SK-N-SH (cell line): ENCODE results near the gene GPR27. TPM values are rescaled to one million over a fixed set of nuclear protein-coding genes. Genes with fewer than 3 reads are reported as not detected.

Source experiments
- CTCF ChIA-PET: fragments of 300-600, 350-600 bp; formaldehyde crosslinking; extraction: SDS; loops from one replicate; lab custom pipeline; 2021; lab: Yijun Ruan, JAX
- POLR2A ChIA-PET: fragments of 350-600 bp; sonication (Branson Sonifier 250); formaldehyde crosslinking; extraction: SDS; loops from one replicate; lab custom pipeline; 2020; ENCODE audit warnings: antibody characterized with exemption, inconsistent platforms; lab: Yijun Ruan, JAX
- DNase-seq: peaks from one replicate; pipeline ENCODE4 v3.0.0; 2012
- H2AFZ ChIP-seq: fragments of 200-600 bp; sonication (generic); 2 replicates; pipeline ENCODE4 v1.8.1; 2016; ENCODE audit warnings: antibody characterized with exemption, mild to moderate bottlenecking, low read depth
- H3F3A ChIP-seq: fragments of 200-600 bp; sonication (generic); replicated peaks from 2 replicates; pipeline ENCODE3; 2016; ENCODE audit warnings: antibody characterized with exemption, mild to moderate bottlenecking; ENCODE audit not compliant: insufficient read depth
- H3K27ac ChIP-seq, 2 experiments: fragments of 200-500 bp in 1 of 2; fragments of 200-600 bp in 1 of 2; sonication (Bioruptor generic) in 1 of 2; sonication (generic), shearing (Covaris generic) in 1 of 2; 2 replicates each; pipeline versions ENCODE4 v1.5.1 to v1.6.1; 2014 to 2016; ENCODE audit warnings: low read depth in 2 of 2, inconsistent platforms in 1 of 2, low read length in 1 of 2, mild to moderate bottlenecking in 1 of 2, mixed read lengths in 1 of 2
- H3K27me3 ChIP-seq: fragments of 200-600 bp; sonication (generic), shearing (Covaris generic); 2 replicates; pipeline ENCODE4 v1.6.1; 2016; ENCODE audit warnings: mixed run types; ENCODE audit not compliant: insufficient read depth
- H3K36me3 ChIP-seq, 2 experiments: fragments of 200-500 bp in 1 of 2; fragments of 200-600 bp in 1 of 2; sonication (Bioruptor generic) in 1 of 2; sonication (generic) in 1 of 2; replicated peaks in 1 of 2; 2 replicates each; pipeline versions ENCODE3 to v1.5.1; 2014 to 2016; ENCODE audit warnings: low read length in 1 of 2, mild to moderate bottlenecking in 1 of 2; ENCODE audit not compliant: insufficient read depth in 2 of 2, control insufficient read depth in 1 of 2
- H3K4me1 ChIP-seq, 2 experiments: fragments of 200-500 bp in 1 of 2; fragments of 200-600 bp in 1 of 2; sonication (Bioruptor generic) in 1 of 2; sonication (generic), shearing (Covaris generic) in 1 of 2; 2 replicates each; pipeline versions ENCODE4 v1.5.1 to v1.6.1; 2014 to 2016; ENCODE audit warnings: low read depth in 1 of 2, low read length in 1 of 2, mixed run types in 1 of 2; ENCODE audit not compliant: insufficient read depth in 2 of 2, control insufficient read depth in 1 of 2
- H3K4me2 ChIP-seq: fragments of 200-600 bp; sonication (generic), shearing (Covaris generic); 2 replicates; pipeline ENCODE4 v1.6.1; 2017; ENCODE audit warnings: mixed run types
- H3K4me3 ChIP-seq, 2 experiments: fragments of 200-500 bp in 1 of 2; fragments of 200-600 bp in 1 of 2; sonication (Bioruptor generic) in 1 of 2; sonication (generic), shearing (Covaris generic) in 1 of 2; 2 replicates each; pipeline versions ENCODE4 v1.5.1 to v1.8.1; 2014 to 2016; ENCODE audit warnings: low read depth in 2 of 2, inconsistent platforms in 1 of 2, low read length in 1 of 2, mild to moderate bottlenecking in 1 of 2, mixed read lengths in 1 of 2, moderate library complexity in 1 of 2
- H3K79me2 ChIP-seq: fragments of 200-600 bp; sonication (generic); 2 replicates; pipeline ENCODE4 v1.8.1; 2017; ENCODE audit warnings: mild to moderate bottlenecking; ENCODE audit not compliant: insufficient read depth
- H3K9ac ChIP-seq: fragments of 200-600 bp; sonication (generic); 2 replicates; pipeline ENCODE4 v1.6.1; 2017; ENCODE audit warnings: mixed run types
- H3K9me2 ChIP-seq: fragments of 200-600 bp; sonication (generic); 2 replicates; pipeline ENCODE4 v1.6.1; 2017; ENCODE audit warnings: mixed run types
- H3K9me3 ChIP-seq: fragments of 200-600 bp; sonication (generic); 2 replicates; pipeline ENCODE4 v1.6.1; 2017; ENCODE audit warnings: mixed run types, mild to moderate bottlenecking, moderate library complexity
- H4K20me1 ChIP-seq: fragments of 200-600 bp; sonication (generic); 2 replicates; pipeline ENCODE4 v1.6.1; 2017; ENCODE audit warnings: mild to moderate bottlenecking, mixed run types; ENCODE audit not compliant: insufficient read depth
- CHD2 ChIP-seq: fragments of 150-350 bp; IDR thresholded peaks from 2 replicates; pipeline ENCODE4 v1.6.1; 2018; ENCODE audit warnings: low read length; ENCODE audit not compliant: partially characterized antibody
- CTCF ChIP-seq: fragments of 200-600 bp; sonication (generic); IDR thresholded peaks from 2 replicates; pipeline ENCODE4 v1.6.1; 2017; ENCODE audit warnings: antibody characterized with exemption, mild to moderate bottlenecking, moderate library complexity
- ELF1 ChIP-seq: IDR thresholded peaks from 2 replicates; pipeline ENCODE4 v1.4.0; 2012
- EZH2phosphoT487 ChIP-seq: fragments of 200-600 bp; sonication (generic); IDR thresholded peaks from 2 replicates; pipeline ENCODE4 v1.6.1; 2017; ENCODE audit warnings: low read depth, mixed run types, mild to moderate bottlenecking, antibody characterized with exemption, moderate library complexity, borderline replicate concordance
- GABPA ChIP-seq: IDR thresholded peaks from 2 replicates; pipeline ENCODE4 v1.4.0; 2012; ENCODE audit warnings: low read depth, mild to moderate bottlenecking
- GATA2 ChIP-seq: sonication (generic); formaldehyde crosslinking; IDR thresholded peaks from 2 replicates; pipeline ENCODE4 v1.5.0; 2020; ENCODE audit warnings: mild to moderate bottlenecking, missing genetic modification reagents
- JUND ChIP-seq: IDR thresholded peaks from 2 replicates; pipeline ENCODE4 v1.4.0; 2012
- MAX ChIP-seq: IDR thresholded peaks from 2 replicates; pipeline ENCODE4 v1.4.0; 2012; ENCODE audit warnings: low read depth
- MXI1 ChIP-seq: IDR thresholded peaks from 2 replicates; pipeline ENCODE4 v1.6.1; 2012; ENCODE audit warnings: mild to moderate bottlenecking, low read depth, low read length, improper control_type of control experiment
- POLR2AphosphoS5 ChIP-seq: IDR thresholded peaks from 2 replicates; pipeline ENCODE4 v1.6.1; 2012; ENCODE audit warnings: low read depth, low read length
- RCOR1 ChIP-seq: fragments of 150-350 bp; IDR thresholded peaks from 2 replicates; pipeline ENCODE4 v1.6.1; 2017; ENCODE audit warnings: antibody characterized with exemption, low read length
- REST ChIP-seq: IDR thresholded peaks from 2 replicates; pipeline ENCODE4 v1.6.1; 2012; ENCODE audit warnings: mild to moderate bottlenecking, low read depth, low read length, moderate library complexity
- TAF1 ChIP-seq: IDR thresholded peaks from 2 replicates; pipeline ENCODE4 v1.6.1; 2012; ENCODE audit warnings: low read depth, mild to moderate bottlenecking, low read length, moderate library complexity, borderline replicate concordance
- TCF12 ChIP-seq: IDR thresholded peaks from 2 replicates; pipeline ENCODE4 v1.4.0; 2012
- USF2 ChIP-seq: fragments of 150-350 bp; IDR thresholded peaks from 2 replicates; pipeline ENCODE4 v1.6.1; 2017; ENCODE audit warnings: antibody characterized with exemption, low read length, low read depth, borderline replicate concordance
- ZBTB33 ChIP-seq: IDR thresholded peaks from 2 replicates; pipeline ENCODE4 v1.4.0; 2012; ENCODE audit warnings: low read depth, borderline replicate concordance
- WGBS: methylation state at CpG from one replicate; pipeline ENCODE4 v1.1.6; 2017; ENCODE audit warnings: low lambda C conversion rate; 5-methylcytosine and 5-hydroxymethylcytosine counted together
- polyA plus RNA-seq, 3 experiments: library from polyadenylated mRNA; depleted of rRNA; stranded (reverse); fragments of >200 nt; gene quantifications; 2 replicates each; pipeline ENCODE4 v1.2.3, GENCODE V29; 2012

The GPR27 gene
- polyA plus RNA-seq, 1 of the 3 experiments (the other 2 are of a cell fraction), result 0.05 TPM

- TF ChIP-seq CTCF, result no peak
- TF ChIP-seq ZBTB33, result no peak
Measured at GRCh38 chr3:71724171-71724453, 29.5 kb upstream of the GPR27 start (continued).

GRCh38 chr3:71724584-71725270 lies 28.9 kb upstream of the GPR27 start:
- Histone ChIP-seq H3K9ac (peak overlapping the region; percentile 52; the same call in 1 of the 2 replicates), H4K20me1 (no peaks in the 10 kb centered on the region), H3K9me3 (no peaks in the 10 kb centered on the region), H3K4me3 (peak overlapping the region; percentile 70 to 77), H3K4me2 (peak overlapping the region; percentile 86), H3K9me2 (no peaks in the 10 kb centered on the region), H2AFZ (peak overlapping the region; percentile 74), H3K27ac (no peak overlapping the region; a peak in 1 of 4 replicates), H3K36me3 (no peaks in the 10 kb centered on the region), H3F3A (peaks cover 5% of the 10 kb centered on the region), H3K79me2 (no peaks in the 10 kb centered on the region), H3K4me1 (peaks cover 0 to 22% of the 10 kb centered on the region in 2 experiments; a peak in 1 of 4 replicates), H3K27me3 (peaks cover 12% of the 10 kb centered on the region)
- DNase-seq, result peak; percentile 80
- POLR2A ChIA-PET, result interaction anchor here (1.0 kb wide), 1 partner anchor 29 kb away, joined by 3 read pairs; no protein-coding TSS in a partner anchor
- no peak for TF ChIP-seq RCOR1
- TF ChIP-seq TAF1, result no peak
- no peak for TF ChIP-seq JUND
- no peak for TF ChIP-seq ELF1
- TF ChIP-seq USF2, result no peak
- TF ChIP-seq REST, result no peak
- TF ChIP-seq GABPA, result no peak
- no peak for TF ChIP-seq CHD2
- no peak for TF ChIP-seq POLR2AphosphoS5
- no peak for TF ChIP-seq GATA2 (CRISPR knock-in tag)
- no peak for TF ChIP-seq MAX
- no peak for TF ChIP-seq MXI1
- TF ChIP-seq EZH2phosphoT487, result no peak
- TF ChIP-seq TCF12, result no peak
- CTCF ChIA-PET, result interaction anchor here (1.3 to 3.7 kb wide), 6 partner anchors 10 to 151 kb away, joined by 3 to 23 read pairs (median 4); no protein-coding TSS in a partner anchor
- WGBS, result 2% methylated on average over 26 of the region's 73 CpGs
